ENCODE results near the gene ADAMTS14.

ADAMTS14 gene

GRCh38 chr10:70772627-70773026 lies 100.3 kb downstream of the ADAMTS14 start:
- no peak for DNase-seq (ENCODE audit: low read depth in 2 of 2)

- DNase-seq (ENCODE audit: low read depth in 2 of 2): no peak
Observed at GRCh38 chr10:70773461-70773860, 101.2 kb downstream of the ADAMTS14 start.

GRCh38 chr10:70773965-70774809 lies 101.9 kb downstream of the ADAMTS14 start:
- no peak for DNase-seq (ENCODE audit: low read depth in 2 of 2)

- DNase-seq (ENCODE audit: low read depth in 2 of 2): no peak
Observed at GRCh38 chr10:70774810-70775678, 102.7 kb downstream of the ADAMTS14 start.

- no peak for DNase-seq (ENCODE audit: low read depth in 2 of 2)
Observed at GRCh38 chr10:70775679-70776454, 103.6 kb downstream of the ADAMTS14 start.

GRCh38 chr10:70776455-70777005 lies 104.2 kb downstream of the ADAMTS14 start:
- DNase-seq (ENCODE audit: low read depth in 2 of 2): no peak

GRCh38 chr10:70777063-70777875 lies 105.0 kb downstream of the ADAMTS14 start:
- DNase-seq (ENCODE audit: low read depth in 2 of 2): no peak

- DNase-seq (ENCODE audit: low read depth in 2 of 2): no peak
Observed at GRCh38 chr10:70778267-70778924, 106.1 kb downstream of the ADAMTS14 start.

GRCh38 chr10:70779088-70779487 lies 106.8 kb downstream of the ADAMTS14 start:
- no peak for DNase-seq (ENCODE audit: low read depth in 2 of 2)

GRCh38 chr10:70779511-70780369 lies 107.4 kb downstream of the ADAMTS14 start:
- DNase-seq (ENCODE audit: low read depth in 2 of 2): no peak

GRCh38 chr10:70780370-70780760 lies 108.1 kb downstream of the ADAMTS14 start:
- DNase-seq (ENCODE audit: low read depth in 2 of 2): no peak

GRCh38 chr10:70780772-70781171 lies 108.5 kb downstream of the ADAMTS14 start:
- no peak for DNase-seq (ENCODE audit: low read depth in 2 of 2)

GRCh38 chr10:70781461-70782051 lies 109.2 kb downstream of the ADAMTS14 start:
- no peak for DNase-seq (ENCODE audit: low read depth in 2 of 2)

- DNase-seq (ENCODE audit: low read depth in 2 of 2): no peak
Observed at GRCh38 chr10:70782086-70782745, 109.9 kb downstream of the ADAMTS14 start.

GRCh38 chr10:70782746-70783680 lies 110.7 kb downstream of the ADAMTS14 start:
- no peak for DNase-seq (ENCODE audit: low read depth in 2 of 2)

GRCh38 chr10:70784016-70784415 lies 111.7 kb downstream of the ADAMTS14 start:
- DNase-seq (ENCODE audit: low read depth in 2 of 2): no peak

GRCh38 chr10:70784471-70784870 lies 112.2 kb downstream of the ADAMTS14 start:
- no peak for DNase-seq (ENCODE audit: low read depth in 2 of 2)
